ENCODE results near the gene EMILIN2. TPM values are rescaled to one million over a fixed set of nuclear protein-coding genes. Genes with fewer than 3 reads are reported as not detected.

EMILIN2 gene
- total RNA-seq, 1 donor from 2014 or later, result 26.8 TPM

DNA sequence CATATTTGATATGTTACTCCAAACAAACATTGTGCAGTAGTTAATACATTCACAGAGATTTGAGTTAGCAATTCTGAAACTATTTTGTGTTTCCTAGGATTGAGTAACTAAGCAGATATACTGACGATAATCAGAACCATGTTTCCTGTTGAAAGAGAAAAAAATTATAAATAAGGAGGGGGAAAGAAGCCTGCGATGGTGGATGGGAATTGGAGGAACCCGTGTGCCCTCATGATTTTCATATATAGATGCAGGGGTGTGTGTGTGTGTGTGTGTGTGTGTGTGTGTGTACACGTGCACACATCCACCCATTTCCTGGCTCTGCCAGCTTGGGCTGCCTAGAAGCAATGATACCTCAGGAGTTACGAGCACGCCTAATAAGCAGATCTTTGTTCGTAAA is 109.2 kb downstream of the EMILIN2 start:
- Histone ChIP-seq H3K4me3 (no peak overlapping the region), H3K9me3 (no peaks in the 10 kb centered on the region), H3K36me3 (peaks cover 0 to 10% of the 10 kb centered on the region in 2 donors), H3K4me1 (peaks cover 19% of the 10 kb centered on the region), H3K27ac (peak overlapping the region; percentile 32), H3K27me3 (no peaks in the 10 kb centered on the region)
- TF ChIP-seq CTCF (IDR thresholded peaks at IDR 0.05), result no peak
- no peak for TF ChIP-seq POLR2A (IDR thresholded peaks at IDR 0.05)
- no peak for TF ChIP-seq POLR2AphosphoS5 (IDR thresholded peaks at IDR 0.05; ENCODE audit: insufficient read depth in 1 of 2, low read depth in 1 of 2)
- intact Hi-C loops (cut with DNase I), result no loop called here
- DNase-seq (ENCODE audit: extremely low spot score in 2 of 2), result no peak

DNA sequence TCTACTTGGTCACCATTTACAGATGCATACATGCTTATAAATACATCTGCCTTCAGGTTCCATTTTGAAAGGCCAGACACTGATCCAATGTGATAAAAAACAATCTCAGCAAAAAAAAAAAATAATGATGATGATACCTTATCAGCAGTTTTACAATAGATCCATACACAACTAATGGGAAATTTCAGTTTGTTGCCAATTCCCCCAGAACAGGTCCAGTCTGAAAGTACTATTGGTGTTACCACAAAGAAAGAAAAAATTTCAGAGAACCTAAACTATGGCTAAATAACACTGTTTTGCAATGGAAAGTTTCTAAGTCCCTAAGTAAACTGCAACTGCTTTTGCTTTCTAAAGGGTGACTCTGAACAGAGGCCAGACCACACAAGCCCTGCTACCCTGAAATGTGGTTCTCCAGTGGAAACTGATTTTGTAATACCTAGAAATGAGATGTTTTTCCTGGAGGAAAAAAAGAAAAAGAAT is 112.1 kb downstream of the EMILIN2 start:
- H3K9me3 ChIP-seq, result no peaks in the 10 kb centered on the region
- TF ChIP-seq POLR2AphosphoS5 (IDR thresholded peaks at IDR 0.05; ENCODE audit: insufficient read depth in 1 of 2, low read depth in 1 of 2) (no peak), CTCF (IDR thresholded peaks at IDR 0.05) (no peak), POLR2A (IDR thresholded peaks at IDR 0.05) (no peak)
- peaks cover 0 to 5% of the 10 kb centered on the region in 2 donors for H3K36me3 ChIP-seq
- peaks cover 30% of the 10 kb centered on the region for H3K4me1 ChIP-seq
- no peak for DNase-seq (ENCODE audit: extremely low spot score in 2 of 2)
- H3K27me3 ChIP-seq, result no peaks in the 10 kb centered on the region
- H3K27ac ChIP-seq, result peak overlapping the region; percentile 70
- H3K4me3 ChIP-seq, result no peak overlapping the region
- intact Hi-C loops (cut with DNase I), result no loop called here

GRCh38 chr18:2959341-2959740 is 112.5 kb downstream of the EMILIN2 start:
- DNase-seq (ENCODE audit: extremely low spot score in 2 of 2), result no peak
- Histone ChIP-seq H3K27ac (peak overlapping the region; percentile 70), H3K27me3 (no peaks in the 10 kb centered on the region), H3K36me3 (peaks cover 0 to under 1% of the 10 kb centered on the region in 2 donors), H3K9me3 (no peaks in the 10 kb centered on the region), H3K4me3 (no peak overlapping the region), H3K4me1 (peaks cover 30% of the 10 kb centered on the region)
- intact Hi-C loops (cut with DNase I), result no loop called here
- no peak for TF ChIP-seq POLR2A (IDR thresholded peaks at IDR 0.05)
- no peak for TF ChIP-seq CTCF (IDR thresholded peaks at IDR 0.05)
- TF ChIP-seq POLR2AphosphoS5 (IDR thresholded peaks at IDR 0.05; ENCODE audit: insufficient read depth in 1 of 2, low read depth in 1 of 2), result no peak

DNA sequence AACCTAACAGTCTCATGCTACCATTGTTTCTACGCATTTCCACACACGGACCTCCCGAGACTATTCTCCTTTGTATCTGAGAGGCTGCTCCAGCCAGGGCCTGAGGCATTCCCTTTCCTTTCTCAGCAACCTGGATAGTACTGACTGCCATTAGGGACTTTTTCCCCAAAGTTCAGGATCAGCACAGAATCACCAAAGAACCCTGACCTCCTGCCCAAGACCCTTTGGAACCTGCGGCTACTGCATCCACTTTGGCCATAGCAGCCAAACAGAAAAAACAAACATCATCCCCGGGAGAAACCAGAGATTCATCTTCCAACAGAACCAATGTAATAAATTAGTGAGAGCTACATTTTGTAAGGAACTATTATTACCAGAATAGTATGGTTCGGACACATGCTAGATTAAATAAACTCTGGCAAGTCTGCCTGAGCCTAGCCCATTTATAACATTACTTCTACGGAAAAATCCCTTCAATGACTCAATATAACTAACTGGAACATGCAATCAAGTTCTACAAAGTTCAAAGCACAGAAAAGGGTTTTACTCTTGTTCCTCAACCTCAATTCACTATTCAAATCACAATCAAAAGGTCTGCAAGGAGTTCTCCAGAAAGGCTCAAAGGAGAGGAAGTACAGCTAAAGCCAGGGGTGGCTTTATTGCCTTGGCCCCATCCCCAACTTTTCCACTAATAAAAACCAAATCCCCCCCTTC is 114.3 kb downstream of the EMILIN2 start:
- Histone ChIP-seq H3K4me1 (peaks cover 30% of the 10 kb centered on the region), H3K27ac (peak overlapping the region; percentile 70), H3K36me3 (no peaks in the 10 kb centered on the region), H3K4me3 (no peak overlapping the region), H3K9me3 (no peaks in the 10 kb centered on the region), H3K27me3 (no peaks in the 10 kb centered on the region)
- DNase-seq (ENCODE audit: extremely low spot score in 2 of 2), result no peak
- TF ChIP-seq POLR2A (IDR thresholded peaks at IDR 0.05), result no peak
- TF ChIP-seq POLR2AphosphoS5 (IDR thresholded peaks at IDR 0.05; ENCODE audit: insufficient read depth in 1 of 2, low read depth in 1 of 2), result no peak
- TF ChIP-seq CTCF (IDR thresholded peaks at IDR 0.05), result no peak
- intact Hi-C loops (cut with DNase I), result loop anchor here (2.0 kb wide), 1 partner anchor 52 kb away; the partner anchor contains the start of gene LPIN2

- H3K27ac ChIP-seq, result peak overlapping the region; percentile 70
- peaks cover 30% of the 10 kb centered on the region for H3K4me1 ChIP-seq
- TF ChIP-seq POLR2AphosphoS5 (IDR thresholded peaks at IDR 0.05; ENCODE audit: insufficient read depth in 1 of 2, low read depth in 1 of 2), result no peak
- no peak for TF ChIP-seq CTCF (IDR thresholded peaks at IDR 0.05)
- no peak for TF ChIP-seq POLR2A (IDR thresholded peaks at IDR 0.05)
- H3K36me3 ChIP-seq, result no peaks in the 10 kb centered on the region
- H3K27me3 ChIP-seq, result no peaks in the 10 kb centered on the region
- DNase-seq (ENCODE audit: extremely low spot score in 2 of 2), result no peak
- no peaks in the 10 kb centered on the region for H3K9me3 ChIP-seq
- no peak overlapping the region for H3K4me3 ChIP-seq
- intact Hi-C loops (cut with DNase I), result loop anchor here (2.0 kb wide), 1 partner anchor 51 kb away; the partner anchor contains the start of gene LPIN2
Measured at GRCh38 chr18:2961821-2962220, 115.0 kb downstream of the EMILIN2 start.
